Inflammatory macrophage treated with lipopolysaccharide for 1 hour (primary cell): Measurements from ENCODE around the gene ARVCF.

Experiments
- DNase-seq, 2 donors: peaks; one replicate each; pipeline ENCODE4 v3.0.0-alpha.2; 2020 to 2022

Gene ARVCF

DNA sequence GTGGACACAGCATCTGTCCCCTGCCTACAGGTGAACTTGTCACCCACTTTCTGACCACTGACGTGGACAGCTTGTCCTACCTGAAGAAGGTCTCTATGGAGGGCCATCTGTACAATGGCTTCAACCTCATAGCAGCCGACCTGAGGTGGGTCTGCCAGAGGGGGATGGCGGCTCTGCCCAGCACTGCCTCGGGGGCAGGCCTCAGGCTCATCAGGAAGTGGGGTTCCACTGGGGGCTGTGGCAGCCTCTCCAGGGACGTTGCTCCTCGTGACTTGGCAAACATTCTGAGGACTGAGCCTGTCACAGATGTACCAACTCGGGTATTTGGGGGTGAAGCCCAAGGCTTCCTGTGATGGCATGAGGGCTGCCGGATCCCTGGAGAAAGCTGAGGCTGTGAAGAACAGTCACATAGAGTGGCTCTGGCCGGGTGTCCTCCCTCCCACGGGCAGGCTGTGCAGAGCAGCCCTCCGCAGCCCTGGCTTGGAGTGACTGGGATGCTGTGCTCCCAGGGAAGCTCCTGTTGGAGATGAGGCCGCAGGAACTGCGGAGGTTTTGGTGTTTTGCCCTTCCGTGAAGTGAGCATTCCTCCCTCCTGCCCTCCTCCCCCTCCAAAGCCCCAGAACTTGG, 36.9 kb upstream of the ARVCF start:
- DNase-seq = no peak

GRCh38 chr22:20052309-20053259, 36.0 kb upstream of the ARVCF start:
- no peak for DNase-seq

GRCh38 chr22:20051927-20052308, 35.3 kb upstream of the ARVCF start:
- DNase-seq = no peak

GRCh38 chr22:20046730-20047129, 30.1 kb upstream of the ARVCF start:
- DNase-seq = no peak

- DNase-seq = no peak
Observed at GRCh38 chr22:20044495-20045151, 28.0 kb upstream of the ARVCF start.

DNA sequence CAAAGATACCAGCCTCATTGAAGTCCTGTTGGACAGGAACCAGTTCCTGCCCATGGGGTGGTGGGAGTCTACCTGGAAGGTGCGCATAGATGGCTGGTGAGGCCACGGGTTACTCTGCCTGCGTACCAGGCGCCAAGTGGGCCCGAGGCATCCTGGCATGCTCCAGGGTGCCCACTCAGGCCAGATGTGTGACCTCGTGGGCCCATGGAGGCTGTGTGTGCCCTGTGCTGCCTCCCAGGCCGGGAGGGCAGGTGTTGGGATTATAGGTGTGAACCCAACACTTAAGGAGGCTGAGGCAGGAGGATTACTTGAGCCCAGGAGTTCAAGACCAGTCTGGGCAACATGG, 27.3 kb upstream of the ARVCF start:
- no peak for DNase-seq

GRCh38 chr22:20043057-20043996, 26.7 kb upstream of the ARVCF start:
- no peak for DNase-seq

DNA sequence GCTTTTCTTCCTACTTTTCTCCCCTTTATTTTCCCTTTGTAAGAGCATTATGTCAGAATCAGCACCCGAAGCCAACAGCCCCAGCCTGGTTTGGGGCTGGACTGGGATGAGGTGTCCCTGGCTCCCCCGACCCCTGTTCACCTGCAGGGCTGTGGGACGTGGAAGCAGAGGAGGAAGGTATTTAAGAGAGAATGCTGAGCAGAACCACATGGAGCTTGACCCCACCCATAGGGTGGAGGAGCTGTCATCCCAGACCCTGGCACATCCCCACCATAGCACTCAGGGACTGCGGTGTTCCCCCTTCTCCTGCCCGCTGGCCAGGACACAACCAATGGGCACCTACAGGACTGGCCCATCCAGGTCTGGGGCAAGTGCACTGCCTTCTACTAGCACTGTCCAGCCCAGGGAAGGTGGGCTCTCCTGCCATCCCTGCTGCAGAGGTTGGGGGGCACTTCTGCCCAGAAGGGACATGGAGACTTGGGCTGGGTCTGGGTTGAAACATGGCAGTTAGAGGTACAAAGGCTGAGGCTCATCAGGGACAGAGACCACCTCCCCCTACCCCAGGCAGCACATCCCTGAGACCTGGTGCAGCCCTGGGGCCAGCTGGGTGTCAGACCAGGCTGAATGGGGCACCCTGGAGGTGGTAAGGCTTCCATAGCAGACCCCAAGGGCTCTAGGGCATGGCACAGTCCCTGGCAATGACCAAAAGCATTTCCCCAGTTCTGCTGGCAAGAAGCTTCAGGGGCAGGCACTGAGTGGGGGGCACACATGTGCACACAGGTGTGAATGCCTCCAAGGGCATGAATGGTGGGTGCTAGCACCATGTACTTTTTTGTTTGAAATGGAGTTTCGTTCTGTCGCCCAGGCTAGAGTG, 23.9 kb upstream of the ARVCF start:
- no peak for DNase-seq

DNA sequence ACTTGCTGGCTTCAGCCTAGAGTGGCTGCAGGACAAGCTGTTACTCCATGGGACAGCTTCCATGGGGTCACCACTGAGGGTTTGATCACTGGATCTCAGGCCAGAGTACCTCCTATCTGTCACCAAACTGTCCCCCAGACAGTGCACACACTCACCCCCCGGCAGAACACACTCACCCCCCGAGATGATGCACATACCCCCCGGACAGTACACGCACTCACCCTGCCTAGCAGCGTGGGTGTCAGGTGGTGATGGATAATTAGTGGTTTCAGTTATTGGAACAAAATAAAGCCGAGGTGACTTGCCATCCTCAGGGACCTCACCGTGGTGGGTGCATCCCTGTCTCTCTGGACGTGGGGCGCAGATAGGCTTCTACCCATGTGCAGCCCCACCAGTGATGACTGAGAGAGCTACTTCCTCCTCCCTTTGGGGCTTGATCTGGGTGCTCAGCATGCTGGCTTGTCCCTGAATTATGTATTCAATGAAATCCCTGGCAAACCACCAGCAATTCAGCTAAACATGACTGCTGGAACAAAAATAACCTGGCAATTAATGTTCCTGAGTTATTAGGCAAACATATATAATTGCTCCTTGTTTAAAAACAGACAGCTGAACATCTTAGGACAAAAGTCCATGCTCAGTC, 23.2 kb upstream of the ARVCF start:
- DNase-seq = no peak

GRCh38 chr22:20038574-20038973, 22.0 kb upstream of the ARVCF start:
- DNase-seq = no peak

GRCh38 chr22:20037419-20037818, 20.8 kb upstream of the ARVCF start:
- peak in 1 of 2 donors; percentile 49 for DNase-seq

DNA sequence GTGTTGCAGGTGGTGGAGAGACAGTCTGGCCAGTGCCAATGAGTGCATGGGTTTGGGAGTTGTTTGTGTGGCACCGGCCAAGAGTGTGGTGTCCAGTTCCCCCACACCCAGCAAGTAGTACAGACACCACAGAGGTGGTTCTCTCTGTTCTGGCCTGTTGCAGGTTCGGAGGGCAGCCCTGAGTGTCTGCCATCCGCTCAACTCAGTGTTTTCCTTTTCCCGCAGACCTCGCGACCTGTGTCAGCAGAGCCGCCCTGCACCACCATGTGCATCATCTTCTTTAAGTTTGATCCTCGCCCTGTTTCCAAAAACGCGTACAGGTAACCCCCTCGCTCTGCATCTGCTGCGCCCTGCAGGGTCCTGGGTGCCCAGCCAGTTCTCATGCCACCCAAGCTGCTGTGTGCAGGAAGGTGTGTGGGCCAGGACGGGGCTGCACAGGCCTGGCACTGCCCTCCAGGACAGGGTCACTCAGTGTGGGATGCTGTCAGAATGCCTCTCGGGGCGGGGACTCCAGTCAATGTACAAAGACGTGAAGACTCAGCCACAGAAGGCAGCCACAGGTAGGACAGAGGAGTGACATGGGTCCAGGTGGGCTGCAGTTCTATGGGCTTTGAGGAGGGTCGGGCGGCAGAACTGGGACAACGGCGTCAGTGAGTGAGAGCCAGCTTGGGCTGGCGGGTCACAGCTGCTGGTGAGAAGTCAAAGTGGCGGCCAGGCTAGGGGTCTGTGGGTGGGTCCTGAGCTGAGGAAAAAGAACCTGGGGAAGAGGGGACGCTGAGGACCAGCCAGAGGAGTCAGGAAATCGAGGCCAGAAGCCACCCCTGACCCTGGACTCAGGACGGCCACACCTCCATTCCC, 20.1 kb upstream of the ARVCF start:
- DNase-seq = no peak

DNA sequence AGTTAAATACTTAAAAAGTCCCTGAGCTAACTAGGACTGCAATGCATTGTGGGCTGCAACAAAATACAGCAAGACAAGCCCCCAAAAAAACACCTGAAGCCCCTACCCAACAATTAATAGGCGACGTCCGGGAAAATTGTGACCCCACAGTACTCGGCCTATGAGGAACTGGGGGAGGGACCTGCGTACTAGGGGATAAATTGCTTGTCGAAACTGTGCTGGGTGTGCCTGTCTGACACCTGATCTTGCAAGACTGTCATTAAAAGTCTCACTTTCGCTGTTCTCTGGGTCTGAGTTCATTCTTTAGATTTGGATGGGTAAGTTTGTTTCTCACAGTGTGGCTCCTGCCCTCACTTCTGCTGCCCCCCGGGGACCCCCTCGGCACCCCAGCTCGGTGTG, 19.5 kb upstream of the ARVCF start:
- no peak for DNase-seq

DNA sequence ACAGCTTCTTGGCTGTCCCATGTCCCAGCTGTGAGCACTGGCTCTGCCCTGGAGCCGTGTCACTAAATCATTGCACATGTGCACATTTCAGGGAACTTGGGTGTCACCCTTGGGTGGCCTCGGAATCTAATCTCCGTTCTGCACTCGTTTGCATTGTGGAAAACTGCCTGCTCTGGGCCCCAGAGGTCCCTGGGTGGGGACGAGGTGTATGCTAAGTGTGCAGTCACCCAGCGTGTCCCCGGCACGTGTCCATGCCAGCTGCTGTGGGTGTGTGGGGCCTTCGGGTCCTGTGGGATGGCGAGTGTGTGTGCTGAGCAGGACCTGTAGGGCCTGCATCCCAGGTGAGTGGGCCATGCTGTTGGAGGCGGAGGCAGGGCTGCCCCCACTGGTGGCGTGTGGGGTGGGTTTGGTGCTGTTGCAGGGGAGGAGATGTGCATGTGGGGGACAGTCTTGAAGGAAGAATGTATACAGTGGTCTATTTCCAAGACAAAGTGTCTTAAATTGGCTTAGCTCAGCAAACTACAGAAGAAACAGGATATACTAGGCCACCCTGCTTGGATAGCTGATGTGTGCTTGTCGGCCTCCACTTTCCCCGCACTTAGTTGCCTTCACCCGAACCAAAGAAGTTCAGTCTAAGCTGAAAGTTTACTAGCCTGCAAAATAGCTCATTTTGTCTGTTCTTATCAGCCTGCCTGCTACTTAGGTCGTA, 18.9 kb upstream of the ARVCF start:
- DNase-seq = no peak

GRCh38 chr22:20034143-20034542, 17.5 kb upstream of the ARVCF start:
- DNase-seq = no peak

DNA sequence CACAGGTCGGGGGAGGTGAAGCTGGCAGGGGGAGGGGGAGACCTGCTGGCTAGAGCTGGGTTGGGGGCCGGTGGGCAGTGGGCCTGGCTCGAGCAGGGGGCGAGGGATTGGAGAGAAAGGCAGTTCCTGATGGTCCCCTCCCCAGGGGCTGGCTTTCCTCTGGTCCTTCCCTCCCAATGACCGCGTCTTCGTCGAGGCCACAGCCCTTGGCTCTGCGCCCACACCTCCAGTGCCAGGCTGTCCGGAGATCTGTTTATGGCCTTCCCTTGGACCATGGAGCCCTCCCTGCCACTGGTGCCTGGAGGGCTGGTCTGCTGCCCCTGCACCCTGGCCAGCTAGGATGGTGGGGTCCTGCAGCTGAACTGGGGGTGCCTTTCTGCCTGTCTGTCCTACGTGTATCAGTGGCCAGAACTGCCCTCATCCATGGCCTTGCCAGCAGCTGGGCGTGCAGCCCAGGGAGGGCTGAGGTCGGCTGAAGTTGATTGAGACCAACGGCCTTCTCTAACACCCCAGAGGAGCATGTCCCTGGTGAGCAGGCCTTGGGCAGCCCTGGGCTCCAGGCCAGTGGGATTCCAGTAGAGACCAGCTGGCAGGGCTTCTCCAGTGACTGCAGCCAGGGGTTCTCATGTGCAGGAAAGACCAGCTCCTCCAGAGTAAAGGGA, 16.6 kb upstream of the ARVCF start:
- DNase-seq = no peak

DNA sequence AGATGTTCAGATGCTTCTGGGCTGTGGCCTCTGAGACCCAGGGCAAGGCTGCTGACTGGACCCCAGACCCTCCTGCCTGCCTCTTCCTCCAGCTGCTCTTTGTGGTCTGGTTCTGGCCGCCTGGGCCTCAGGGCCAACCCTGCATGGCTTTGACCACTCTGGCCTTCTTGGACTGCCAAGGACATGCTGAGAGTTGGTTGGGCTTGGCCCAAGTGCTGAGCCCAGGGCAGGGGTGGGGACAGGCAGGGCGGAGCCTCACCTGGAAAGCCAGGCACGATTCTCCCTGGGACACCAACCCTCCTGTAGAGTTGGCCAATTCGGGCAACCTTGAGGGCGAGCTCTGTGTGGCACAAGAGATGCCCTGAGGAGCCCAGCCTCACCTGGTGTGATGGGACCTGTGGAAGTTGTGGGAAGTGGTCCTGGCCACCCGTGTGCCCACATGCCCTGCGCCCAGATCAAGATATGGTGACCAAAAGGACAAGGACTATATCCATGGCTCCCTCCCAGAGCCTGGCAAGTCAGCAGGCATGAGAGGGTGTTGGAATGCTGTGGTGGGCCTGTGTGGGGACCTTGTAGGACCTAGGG, 15.9 kb upstream of the ARVCF start:
- no peak for DNase-seq

DNA sequence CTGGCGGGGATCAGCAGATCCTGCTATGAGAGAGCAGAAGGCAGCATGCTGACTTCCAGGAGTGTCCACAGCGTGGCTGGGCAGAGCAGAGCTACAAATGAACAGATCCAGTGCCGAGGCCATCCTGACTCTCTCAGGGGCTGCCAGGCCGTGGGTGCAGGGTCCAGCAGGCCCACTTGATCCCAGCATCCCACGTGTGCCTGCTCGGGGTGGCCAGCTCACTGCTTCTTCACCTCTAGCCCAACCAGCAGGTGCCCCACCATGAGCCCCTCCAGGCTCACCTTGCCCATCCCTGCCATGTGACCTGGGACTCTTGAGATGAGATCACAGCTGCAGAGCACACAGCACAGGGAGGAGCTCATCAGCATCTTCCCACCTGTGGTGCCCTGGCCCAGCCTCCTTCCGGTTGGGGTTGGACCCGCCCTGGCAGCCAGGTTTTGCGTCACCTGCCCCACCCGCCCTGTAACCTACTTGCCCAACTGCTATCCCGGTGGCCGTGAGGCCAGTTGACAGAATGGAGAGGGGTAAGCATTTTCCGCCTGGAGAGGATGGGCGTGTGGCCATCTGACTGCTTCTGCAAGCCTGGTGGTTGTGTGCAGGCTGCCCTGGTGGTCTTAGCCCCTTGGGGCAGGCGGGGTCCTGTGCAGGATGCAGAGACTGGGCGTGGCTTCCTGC, 15.2 kb upstream of the ARVCF start:
- DNase-seq = no peak
